Endothelial cell of umbilical vein (primary cell): ENCODE data around the gene CDK19. TPM values are rescaled to one million over a fixed set of nuclear protein-coding genes. Genes with fewer than 3 reads are reported as not detected.

ENCODE experiments used
- BruUV-seq: library from RNA; stranded (reverse); fragments of 400-500 nt; replicated peaks from 2 replicates; lab custom pipeline; 2021; lab: Mats Ljungman, UMichigan
- CTCF ChIA-PET: fragments of 300-600, 350-600 bp; sonication (Branson Sonifier 250); formaldehyde crosslinking; loops from one replicate; lab custom pipeline; 2021; ENCODE audit warnings: antibody characterized with exemption, inconsistent platforms; lab: Charles Lee
- POLR2A ChIA-PET: fragments of 300-600, 350-600 bp; sonication (Branson Sonifier 250); formaldehyde crosslinking; loops from one replicate; lab custom pipeline; 2021; ENCODE audit warnings: antibody characterized with exemption, inconsistent platforms; lab: Charles Lee
- DNase-seq: peaks from one replicate; pipeline ENCODE4 v3.0.0-alpha.2; 2011; ENCODE audit warnings: low read depth, low spot score
- FAIRE-seq: peaks from 2 replicates; lab custom pipeline; 2011; peaks lifted over from hg19 to GRCh38; lab: Jason Lieb, UNC
- H2AFZ ChIP-seq: 2 replicates; pipeline ENCODE4 v1.6.0; 2012; ENCODE audit warnings: low read depth, low read length, control low read depth, inconsistent platforms
- H3K27ac ChIP-seq: 2 replicates; pipeline ENCODE4 v1.5.1; 2011; ENCODE audit warnings: low read depth, mild to moderate bottlenecking, control low read depth, low read length, moderate library complexity; ENCODE audit not compliant: insufficient read depth
- H3K27me3 ChIP-seq, 2 experiments: 2 replicates each; pipeline versions ENCODE4 v1.6.0 to v1.6.1; 2011; ENCODE audit warnings: low read length in 2 of 2, mixed read lengths in 1 of 2; ENCODE audit not compliant: control insufficient read depth in 2 of 2, insufficient read depth in 2 of 2
- H3K36me3 ChIP-seq, 2 experiments: 2 replicates in 1 of 2; 3 replicates in 1 of 2; pipeline ENCODE4 v1.5.1; 2011; ENCODE audit warnings: low read length in 2 of 2, mild to moderate bottlenecking in 1 of 2, moderate library complexity in 1 of 2; ENCODE audit not compliant: control insufficient read depth in 2 of 2, insufficient read depth in 2 of 2; ENCODE audit errors: extremely low read depth in 1 of 2
- H3K4me1 ChIP-seq: 3 replicates; pipeline ENCODE4 v1.5.1; 2011; ENCODE audit warnings: mild to moderate bottlenecking, low read length; ENCODE audit not compliant: control insufficient read depth, insufficient read depth; ENCODE audit errors: extremely low read depth
- H3K4me2 ChIP-seq: 2 replicates; pipeline ENCODE4 v1.6.1; 2011; ENCODE audit warnings: low read length, control low read depth, mixed read lengths; ENCODE audit not compliant: insufficient read depth
- H3K4me3 ChIP-seq, 3 experiments: fragments of 200-600 bp in 1 of 3; sonication (generic), shearing (Covaris generic) in 1 of 3; replicated peaks in 1 of 3; 2 replicates each; pipeline ENCODE4 v1.5.1; 2011 to 2016; ENCODE audit warnings: control low read depth in 3 of 3, low read length in 3 of 3, mild to moderate bottlenecking in 2 of 3, inconsistent platforms in 1 of 3, low read depth in 1 of 3, moderate library complexity in 1 of 3; ENCODE audit not compliant: insufficient read depth in 1 of 3
- H3K79me2 ChIP-seq: 2 replicates; pipeline ENCODE4 v1.6.0; 2012; ENCODE audit warnings: low read length, inconsistent platforms; ENCODE audit not compliant: control insufficient read depth, insufficient read depth
- H3K9ac ChIP-seq: replicated peaks from 2 replicates; pipeline ENCODE3; 2011; ENCODE audit warnings: low read length, control low read depth; ENCODE audit not compliant: insufficient read depth; ENCODE audit errors: extremely low read depth
- H3K9me1 ChIP-seq: replicated peaks from 3 replicates; pipeline ENCODE4 v1.6.0; 2011; ENCODE audit warnings: mild to moderate bottlenecking, low read length; ENCODE audit not compliant: control insufficient read depth, insufficient read depth; ENCODE audit errors: extremely low read depth
- H3K9me3 ChIP-seq: replicated peaks from 2 replicates; pipeline ENCODE4 v1.5.1; 2012; ENCODE audit warnings: low read length, inconsistent platforms; ENCODE audit not compliant: control insufficient read depth, insufficient read depth
- H4K20me1 ChIP-seq: replicated peaks from 2 replicates; pipeline ENCODE3; 2011; ENCODE audit warnings: mild to moderate bottlenecking, low read length; ENCODE audit not compliant: control insufficient read depth, insufficient read depth; ENCODE audit errors: extremely low read depth
- CTCF ChIP-seq, 2 donors: IDR thresholded peaks; 1 replicate in 1 of 2; 2 replicates in 1 of 2; pipeline ENCODE4 v1.5.1; 2011; ENCODE audit warnings: low read length in 2 of 2, mild to moderate bottlenecking in 2 of 2, moderate library complexity in 2 of 2, control low read depth in 1 of 2, inconsistent platforms in 1 of 2, low read depth in 1 of 2; ENCODE audit not compliant: insufficient read depth in 1 of 2; ENCODE audit errors: extremely low read depth in 1 of 2
- EZH2 ChIP-seq: IDR thresholded peaks from 2 replicates; pipeline ENCODE4 v1.6.1; 2012; ENCODE audit warnings: borderline replicate concordance, low read depth, mild to moderate bottlenecking, moderate library complexity, low read length, inconsistent platforms; ENCODE audit not compliant: severe bottlenecking
- GATA2 ChIP-seq: IDR thresholded peaks from 2 replicates; pipeline ENCODE4 v1.7.0; 2011; ENCODE audit warnings: low read depth, mild to moderate bottlenecking, moderate library complexity, mixed read lengths, low read length; ENCODE audit not compliant: insufficient read length, insufficient read depth
- JUN ChIP-seq: IDR thresholded peaks from 2 replicates; pipeline ENCODE4 v1.6.1; 2011; ENCODE audit warnings: borderline replicate concordance, low read depth; ENCODE audit not compliant: insufficient read length, insufficient read depth
- MYC ChIP-seq: IDR thresholded peaks from one replicate; pipeline ENCODE4 v1.6.1; 2011; ENCODE audit warnings: mild to moderate bottlenecking, low read depth, low read length
- POLR2A ChIP-seq: IDR thresholded peaks from 2 replicates; pipeline ENCODE4 v1.6.1; 2012; ENCODE audit warnings: low read depth, mild to moderate bottlenecking, control low read depth, low read length
- POLR2AphosphoS5 ChIP-seq: IDR thresholded peaks from 2 replicates; pipeline ENCODE4 v1.6.1; 2012; ENCODE audit warnings: low read depth, mild to moderate bottlenecking, control low read depth, low read length, moderate library complexity; ENCODE audit not compliant: insufficient read depth
- dilution Hi-C: fragments of 300-500 bp; cut with MboI; formaldehyde crosslinking; loops from one replicate; pipeline ENCODE4 v1.15.0; 2019; ENCODE audit warnings: low sequenced_read_pairs; ENCODE audit not compliant: extremely low pct_ligation_motif_present
- intact Hi-C: fragments of 100-400 bp; cut with micrococcal nuclease; formaldehyde crosslinking; loops from one replicate; pipeline ENCODE4 v1.10.0; 2022
- polyA plus RNA-seq, 4 experiments: library from polyadenylated mRNA; depleted of rRNA in 3 of 4; stranded (reverse) in 3 of 4; unstranded in 1 of 4; fragments of >200 nt; gene quantifications; 2 replicates each; pipeline versions ENCODE4 v1.2.1 to v1.2.3, GENCODE V29; 2011 to 2012; ENCODE audit warnings: missing spikeins in 1 of 4
- total RNA-seq: library from RNA; stranded (reverse); gene quantifications from 2 replicates; pipeline ENCODE4 v1.2.3, GENCODE V29; 2021

The CDK19 gene
- total and polyA plus RNA-seq, 2 donors (not counting 3 experiments of a cell fraction or from before 2014, with no cell fraction given) = 4.6 to 12.1 TPM

- H3K9ac ChIP-seq = no peak overlapping the region
- dilution Hi-C loops (no loop called here), intact Hi-C loops (no loop called here)
- ChIA-PET CTCF (no interaction called here), POLR2A (no interaction called here)
- no peak overlapping the region for H3K4me2 ChIP-seq
- no peaks in the 10 kb centered on the region for H3K9me3 ChIP-seq
- FAIRE-seq = no peak
- H3K4me3 ChIP-seq = no peak overlapping the region
- TF ChIP-seq EZH2 (no peak), POLR2A (no peak), POLR2AphosphoS5 (no peak), CTCF (IDR thresholded peaks at IDR 0.05; ENCODE audit: extremely low read depth in 1 of 2, insufficient read depth in 1 of 2, low read depth in 1 of 2, low read length in 2 of 2) (no peak), MYC (no peak), GATA2 (no peak), JUN (no peak)
- H3K4me1 ChIP-seq = no peaks in the 10 kb centered on the region
- no peaks in the 10 kb centered on the region for H3K79me2 ChIP-seq
- H3K27ac ChIP-seq = no peak overlapping the region
- H3K9me1 ChIP-seq = no peaks in the 10 kb centered on the region
- DNase-seq = no peak
- no peak overlapping the region for H2AFZ ChIP-seq
- H3K36me3 ChIP-seq = no peaks in the 10 kb centered on the region
- no peaks in the 10 kb centered on the region for H4K20me1 ChIP-seq
- no TSS peak for BruUV-seq
- no peaks in the 10 kb centered on the region for H3K27me3 ChIP-seq
These were observed 109.7 kb downstream of the CDK19 start for GRCh38 chr6:110705543-110705942.
